HG02763 (cell line): ENCODE results near the gene TRRAP.

ENCODE experiments used
- ATAC-seq: cut with Tn5 transposase; IDR thresholded peaks from one replicate; pipeline ENCODE4 v1.9.1; 2021; ENCODE audit warnings: mild to moderate bottlenecking, moderate library complexity; ENCODE audit not compliant: unreplicated experiment

The TRRAP gene

GRCh38 chr7:98944386-98944785 lies 66.1 kb downstream of the TRRAP start:
- ATAC-seq, result no peak

GRCh38 chr7:98945852-98946251 lies 67.5 kb downstream of the TRRAP start:
- no peak for ATAC-seq

DNA sequence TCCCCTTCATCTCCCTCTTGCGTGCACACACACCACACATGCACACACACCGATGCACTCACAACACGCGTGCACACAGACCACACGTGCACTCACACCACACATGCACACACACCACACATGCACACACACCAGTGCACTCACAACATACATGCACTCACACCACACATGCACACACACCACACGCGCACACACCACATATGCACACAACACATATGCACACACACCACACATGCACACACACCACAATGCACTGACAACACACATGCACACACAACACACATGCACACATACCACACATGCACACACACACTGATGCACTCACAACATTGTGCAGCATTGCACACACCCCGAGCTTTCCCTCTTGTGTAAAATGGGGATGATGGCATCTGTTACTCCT lies 68.1 kb downstream of the TRRAP start:
- ATAC-seq, result no peak

GRCh38 chr7:98949336-98950044 lies 71.2 kb downstream of the TRRAP start:
- no peak for ATAC-seq

- ATAC-seq, result no peak
Observed at GRCh38 chr7:98955992-98956391, 77.7 kb downstream of the TRRAP start.

DNA sequence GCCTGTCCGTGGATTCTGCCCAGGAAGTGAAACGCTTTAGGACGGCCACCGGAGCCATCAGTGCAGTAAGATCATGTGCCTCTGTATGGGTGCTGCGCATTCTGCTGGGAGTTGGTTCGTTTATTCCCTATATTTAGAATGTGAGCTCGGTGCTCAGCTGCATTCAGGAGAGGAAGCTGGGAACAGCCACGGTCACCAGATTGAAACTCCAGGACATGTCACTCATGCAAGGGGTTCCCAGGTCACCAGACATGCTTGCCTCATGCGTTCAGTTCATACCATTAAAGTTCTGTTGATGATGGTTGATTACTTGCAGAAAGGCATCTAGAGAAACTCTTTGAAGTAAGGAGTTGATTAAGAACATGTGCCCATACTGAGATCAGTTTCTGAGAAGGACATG lies 78.1 kb downstream of the TRRAP start:
- no peak for ATAC-seq

DNA sequence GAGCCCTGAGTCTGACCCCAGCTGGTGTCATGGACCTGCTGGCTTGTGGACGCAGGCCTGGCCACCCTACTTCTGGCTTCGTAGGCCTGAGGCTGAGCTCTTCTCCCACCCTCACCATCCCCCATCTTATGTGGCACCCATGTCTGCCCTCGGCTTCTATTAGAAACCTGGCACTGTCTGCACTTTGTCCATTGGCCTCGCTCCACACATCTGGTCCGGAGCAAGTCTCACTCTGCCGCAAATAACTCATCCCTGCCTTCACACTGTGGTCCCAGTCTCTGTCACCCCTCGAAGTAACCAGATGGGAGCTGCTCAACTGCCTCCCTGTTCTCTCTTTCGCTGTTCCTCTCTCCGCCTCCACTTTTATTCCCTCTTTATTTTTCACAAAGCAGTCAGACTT lies 78.6 kb downstream of the TRRAP start:
- ATAC-seq, result no peak

- no peak for ATAC-seq
Observed at GRCh38 chr7:98957766-98958165, 79.4 kb downstream of the TRRAP start.

DNA sequence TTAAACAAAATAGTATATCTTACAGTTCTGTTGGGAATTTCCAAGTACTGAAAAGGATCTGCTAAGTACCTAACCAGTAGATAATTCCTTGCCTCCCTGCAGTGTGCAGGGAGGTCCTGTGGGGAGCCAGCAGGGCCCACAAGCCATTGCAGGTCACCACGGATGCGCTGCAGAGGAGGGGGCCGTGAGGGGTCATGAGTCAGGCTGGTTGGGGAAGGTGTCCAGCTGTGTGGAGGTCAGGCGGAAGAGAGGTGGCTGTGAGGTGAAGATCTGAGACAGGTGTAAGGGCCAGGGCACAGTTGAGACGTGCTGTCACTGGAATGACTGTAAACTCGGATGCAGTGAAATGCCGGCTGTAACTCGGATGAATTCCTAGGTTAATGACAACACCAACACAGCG lies 80.6 kb downstream of the TRRAP start:
- no peak for ATAC-seq

DNA sequence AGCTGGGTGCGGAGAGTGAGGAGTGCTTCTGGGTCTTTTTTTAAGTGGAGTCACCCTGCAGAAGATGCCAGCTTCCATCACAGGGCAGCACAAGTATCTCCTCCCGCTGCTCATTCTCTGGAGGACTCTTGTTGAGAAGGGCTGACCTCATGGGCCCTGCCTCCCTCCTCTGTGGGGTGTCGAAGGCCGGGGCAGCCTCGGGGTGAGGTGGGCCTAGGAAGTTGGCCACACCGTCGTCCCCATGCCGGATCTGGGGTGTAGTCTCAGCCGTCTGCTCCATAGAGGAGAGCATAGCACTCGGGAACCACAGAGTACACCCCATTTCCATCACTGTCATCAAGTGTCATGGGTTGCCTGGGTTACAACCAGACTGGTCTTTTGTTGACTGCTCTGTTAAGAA lies 85.0 kb downstream of the TRRAP start:
- ATAC-seq, result no peak

DNA sequence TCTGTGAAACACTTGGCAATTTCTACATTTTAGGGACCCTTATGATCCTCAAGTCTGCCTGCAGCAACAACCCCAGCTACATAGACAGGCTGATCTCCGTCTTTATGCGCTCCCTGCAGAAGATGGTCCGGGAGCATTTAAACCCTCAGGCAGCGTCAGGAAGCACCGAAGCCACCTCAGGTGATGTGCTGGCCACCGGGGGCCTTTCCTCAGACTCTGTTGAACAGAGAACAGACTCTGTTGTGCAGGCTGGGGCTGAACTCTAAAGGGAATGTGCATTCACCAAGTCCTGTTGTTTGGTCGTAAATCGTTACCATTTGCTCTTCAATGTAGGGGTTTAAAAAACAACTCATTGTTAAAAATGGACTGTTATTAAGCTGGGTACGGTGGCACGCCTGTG lies 86.3 kb downstream of the TRRAP start:
- ATAC-seq, result no peak

DNA sequence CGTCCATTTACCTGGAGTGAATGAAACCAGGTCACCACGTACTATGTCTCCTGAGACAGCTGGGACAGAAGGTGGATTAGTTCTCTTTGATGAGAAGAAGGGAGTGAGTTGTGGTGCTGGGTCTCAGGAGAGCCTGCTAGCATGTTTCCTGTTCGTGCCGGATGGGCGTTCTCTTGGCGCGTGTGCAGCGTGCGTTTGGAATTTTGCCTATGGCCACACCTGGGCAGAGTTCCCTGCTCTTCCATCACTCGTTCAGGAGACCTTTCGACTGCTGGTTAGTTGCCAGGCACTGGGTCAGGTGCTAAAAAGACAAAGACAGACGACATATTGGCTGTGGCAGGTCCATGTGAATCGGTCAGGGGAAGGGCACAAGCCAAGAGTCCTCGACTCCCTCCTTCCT lies 90.3 kb downstream of the TRRAP start:
- ATAC-seq, result no peak

- ATAC-seq, result no peak
Observed at GRCh38 chr7:98969386-98969785, 91.1 kb downstream of the TRRAP start.

- no peak for ATAC-seq
Observed at GRCh38 chr7:98970016-98970615, 91.8 kb downstream of the TRRAP start.

- no peak for ATAC-seq
Observed at GRCh38 chr7:98970805-98971204, 92.5 kb downstream of the TRRAP start.

- ATAC-seq, result no peak
Observed at GRCh38 chr7:98974205-98974604, 95.9 kb downstream of the TRRAP start.

- no peak for ATAC-seq
Observed at GRCh38 chr7:98974906-98975816, 96.8 kb downstream of the TRRAP start.

GRCh38 chr7:98976396-98977185 lies 98.3 kb downstream of the TRRAP start:
- no peak for ATAC-seq

- ATAC-seq, result no peak
Observed at GRCh38 chr7:98978672-98979071, 100.3 kb downstream of the TRRAP start.

- no peak for ATAC-seq
Observed at GRCh38 chr7:98981701-98982100, 103.4 kb downstream of the TRRAP start.

DNA sequence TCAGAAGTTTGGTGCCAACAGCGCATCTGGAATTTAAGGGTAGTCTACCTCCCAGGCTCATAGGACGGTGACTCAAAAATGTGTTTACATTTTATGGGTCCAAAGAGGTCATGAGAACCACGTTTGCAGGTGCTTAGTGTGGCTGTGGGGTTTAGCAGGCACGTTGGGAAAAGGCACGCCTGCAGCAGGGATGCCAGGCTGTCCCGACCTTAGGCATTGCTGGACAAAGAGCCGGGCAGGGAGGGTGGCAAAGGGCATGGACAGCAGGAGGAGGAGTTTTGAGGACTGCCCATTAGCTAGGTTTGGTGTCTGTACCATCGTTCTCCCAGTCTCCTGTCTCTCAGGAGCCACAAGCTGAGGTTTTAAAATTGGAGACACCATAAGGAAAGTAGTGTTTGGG lies 104.4 kb downstream of the TRRAP start:
- no peak for ATAC-seq
